Measurements from ENCODE around the gene TTC13.

- TF ChIP-seq EZH2 (IDR thresholded peaks at IDR 0.05) = no peak
- no peak for TF ChIP-seq POLR2AphosphoS5 (IDR thresholded peaks at IDR 0.05; ENCODE audit: borderline replicate concordance, low read depth, low read length)
- TF ChIP-seq FOXP2 (optimal IDR thresholded peaks at IDR 0.05; ENCODE audit: control extremely low read depth, extremely low read length, insufficient read depth) = no peak
Measured at GRCh38 chr1:230877924-230878590, 100.6 kb downstream of the TTC13 start.

Measured in SK-N-MC (cell line).